ENCODE measurements around the gene XYLT1.

XYLT1 gene

DNA sequence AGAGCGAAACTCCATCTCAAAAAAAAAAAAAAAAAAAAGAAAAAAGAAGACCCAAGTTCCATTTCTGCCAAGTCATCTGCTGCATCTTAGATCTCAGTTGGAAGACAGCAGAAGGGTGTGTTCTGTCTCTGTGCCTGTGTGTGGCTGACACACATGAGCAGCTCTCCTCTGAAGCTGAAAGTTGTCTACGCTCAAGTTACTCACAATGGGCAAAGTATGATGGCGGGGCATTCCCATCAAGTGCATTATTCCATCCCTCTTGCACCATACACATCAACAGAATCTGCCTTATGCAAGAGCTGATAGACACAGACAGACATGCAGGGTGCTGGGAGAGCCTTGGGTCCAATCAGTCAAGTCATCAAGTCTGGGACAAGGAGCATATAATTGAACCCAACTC, 402.2 kb downstream of the XYLT1 start:
- no peak for FAIRE-seq

DNA sequence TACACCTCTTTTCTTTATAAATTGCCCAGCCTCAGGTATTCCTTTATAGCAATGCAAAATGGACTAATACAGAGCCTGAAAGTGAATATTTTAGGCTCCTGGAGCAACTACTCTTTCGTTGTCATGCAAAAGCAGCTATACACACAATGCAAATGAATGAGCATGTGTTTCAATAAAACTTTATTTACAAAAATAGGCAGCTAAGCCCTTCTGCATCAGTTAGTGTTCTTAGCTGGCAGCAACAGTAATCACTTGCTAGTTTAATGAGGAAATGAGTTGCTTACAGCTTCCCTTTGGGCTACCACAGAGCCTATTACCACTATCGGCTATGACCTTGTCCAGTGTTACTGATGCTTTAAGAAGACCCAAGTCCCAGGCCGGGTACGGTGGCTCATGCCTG, 402.9 kb downstream of the XYLT1 start:
- no peak for FAIRE-seq

DNA sequence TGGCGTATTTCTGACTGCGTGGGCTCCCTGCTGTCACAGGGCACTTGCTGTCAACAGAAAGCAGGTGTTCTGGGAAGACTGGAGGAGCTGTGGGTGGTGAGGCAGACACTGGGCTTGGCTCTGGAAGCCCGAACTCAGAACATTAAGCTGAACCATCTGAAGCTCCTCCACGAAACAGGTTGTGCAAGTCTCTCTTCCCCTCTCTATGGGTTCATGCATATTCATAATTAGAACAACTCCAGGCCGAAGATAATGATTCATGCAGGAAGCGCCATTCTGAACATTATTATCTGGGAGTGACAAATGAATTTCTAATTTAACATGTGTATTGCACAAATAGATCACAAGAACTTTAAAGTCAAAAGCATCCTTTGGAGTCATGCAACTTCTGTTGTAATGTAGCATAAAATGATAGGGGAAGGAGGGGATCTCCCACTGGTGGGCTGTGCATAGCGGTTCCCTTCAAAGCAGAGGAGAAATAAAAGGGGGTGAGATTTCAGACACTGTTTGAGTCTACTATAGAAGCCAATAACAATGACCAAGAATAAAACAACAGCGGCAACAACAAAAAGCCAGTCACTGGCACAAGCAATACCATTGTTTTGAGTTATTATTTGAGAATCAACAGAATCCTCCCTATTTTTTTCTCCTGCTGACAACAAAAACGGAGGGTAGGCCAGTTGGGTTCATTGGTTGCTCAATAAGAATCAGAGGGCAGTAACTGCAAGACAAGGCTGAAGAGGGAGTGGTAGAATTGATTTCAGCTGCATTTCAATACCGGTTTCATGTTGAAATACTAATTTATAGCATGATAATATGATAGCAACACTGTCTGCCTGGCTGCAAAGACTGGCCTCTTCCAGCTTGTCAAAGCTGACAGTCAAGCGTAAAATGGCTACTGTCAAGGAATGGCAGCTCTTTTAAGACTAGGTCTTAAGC, 407.3 kb downstream of the XYLT1 start:
- no peak for FAIRE-seq

DNA sequence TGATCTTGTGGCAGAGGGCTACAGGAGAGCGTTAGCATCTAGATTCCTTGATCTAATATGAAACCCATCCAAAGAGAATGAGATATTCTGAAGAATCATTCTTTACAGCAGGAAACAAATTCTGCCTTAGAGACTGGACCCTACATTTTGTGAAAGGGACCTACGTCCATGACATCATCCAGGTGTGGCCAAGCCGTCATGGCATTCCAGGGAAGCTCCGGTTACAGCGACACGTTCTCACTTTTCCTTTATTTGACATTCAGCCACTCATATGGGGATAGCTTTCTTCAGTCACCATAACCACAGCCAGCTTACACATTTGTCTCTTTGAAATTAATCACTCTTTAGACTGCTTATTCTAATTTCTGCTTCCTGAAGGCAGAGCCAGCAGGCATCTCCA, 408.1 kb downstream of the XYLT1 start:
- no peak for FAIRE-seq

DNA sequence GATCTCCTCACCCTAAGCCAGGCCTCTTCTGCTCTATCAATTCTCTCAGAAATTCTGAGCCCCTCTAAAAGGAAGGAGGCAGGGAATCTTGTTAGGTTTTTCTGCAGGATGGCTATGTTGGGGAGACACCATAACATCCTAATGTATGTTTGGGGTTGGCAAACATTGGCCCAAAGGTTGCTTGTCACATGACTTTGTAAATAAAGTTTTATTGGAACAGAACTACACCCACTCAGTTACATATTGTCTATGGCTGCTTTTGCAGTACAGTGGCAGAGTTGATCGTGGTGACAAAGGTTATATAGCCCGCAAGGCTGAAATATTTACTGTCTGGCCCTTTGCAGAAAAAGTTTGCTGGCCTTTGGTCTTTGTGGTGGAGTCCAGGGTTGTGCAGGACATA, 409.4 kb downstream of the XYLT1 start:
- no peak for FAIRE-seq

DNA sequence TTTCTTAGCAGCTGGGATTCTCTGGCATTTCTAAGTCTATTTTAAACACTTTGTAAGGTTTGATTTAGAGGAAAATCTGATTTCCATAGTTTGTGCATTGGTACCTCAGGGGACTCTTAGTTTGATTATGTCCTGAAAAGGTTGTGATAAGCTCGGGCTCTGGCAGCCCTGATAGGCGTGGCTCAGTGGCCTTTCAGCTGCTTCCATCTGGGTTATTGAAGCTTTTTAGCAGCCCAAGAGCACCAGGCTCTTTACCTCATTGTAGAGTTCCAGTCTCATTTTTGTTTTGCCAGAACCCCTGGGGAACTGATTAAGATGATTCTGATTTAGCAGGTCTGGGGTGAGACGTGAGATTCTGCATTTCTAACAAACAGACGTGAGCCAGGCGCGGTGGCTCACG, 412.3 kb downstream of the XYLT1 start:
- no peak for FAIRE-seq

DNA sequence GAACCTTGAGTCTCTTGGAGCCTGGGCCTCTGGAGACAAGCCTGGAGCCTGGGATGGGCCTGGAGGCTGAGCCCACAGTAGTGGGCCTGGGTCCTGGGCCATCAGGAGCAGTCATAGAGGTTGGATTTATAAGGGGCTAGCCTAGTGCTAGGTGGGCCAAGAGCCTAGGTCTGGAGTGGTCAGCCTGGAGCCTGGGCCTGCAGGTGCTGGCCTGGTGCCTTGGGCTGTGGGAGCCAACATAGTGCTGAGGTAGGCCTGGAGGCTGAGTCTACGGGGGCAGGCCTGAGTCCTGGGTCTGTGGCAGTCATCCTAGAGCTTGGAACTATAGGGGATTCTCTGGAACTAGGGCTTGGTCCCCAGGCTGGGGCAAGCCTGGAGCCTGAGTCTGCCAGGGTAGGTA, 414.1 kb downstream of the XYLT1 start:
- no peak for FAIRE-seq

DNA sequence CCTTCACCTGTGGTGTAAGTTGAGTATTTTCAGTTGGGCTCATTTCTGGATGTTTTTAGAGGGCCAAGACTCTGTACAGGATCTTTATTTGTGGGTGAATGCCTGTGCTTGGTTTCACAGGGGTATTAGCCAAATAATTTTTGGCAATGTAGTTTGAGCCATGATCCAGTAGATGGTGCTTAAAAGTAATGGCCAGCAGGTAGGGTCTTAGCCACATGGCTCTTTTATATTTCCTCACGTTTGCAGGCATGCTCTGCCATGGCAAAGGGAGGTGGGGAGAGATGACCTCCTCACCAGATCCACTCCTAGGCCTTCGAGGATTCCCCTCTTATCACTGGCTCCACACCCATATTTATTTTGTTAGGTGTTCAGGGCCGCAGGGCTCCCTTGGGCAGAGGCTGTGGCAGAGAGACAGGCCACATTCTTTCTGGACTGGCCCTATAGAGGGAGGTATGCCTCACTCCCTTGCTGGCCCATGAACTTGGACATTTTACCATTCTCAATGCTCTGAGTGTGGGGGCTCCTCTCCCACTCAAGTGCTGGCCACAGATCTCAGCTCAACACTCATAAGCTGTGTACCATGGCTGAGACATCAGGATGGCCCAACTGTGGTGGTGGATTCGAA, 417.1 kb downstream of the XYLT1 start:
- FAIRE-seq: no peak
